ENCODE measurements around the gene ESR1.

ESR1 gene

GRCh38 chr6:152167641-152168603 is 360.4 kb downstream of the ESR1 start:
- DNase-seq (ENCODE audit: low read depth in 2 of 2, low spot score in 1 of 2), result no peak

DNA sequence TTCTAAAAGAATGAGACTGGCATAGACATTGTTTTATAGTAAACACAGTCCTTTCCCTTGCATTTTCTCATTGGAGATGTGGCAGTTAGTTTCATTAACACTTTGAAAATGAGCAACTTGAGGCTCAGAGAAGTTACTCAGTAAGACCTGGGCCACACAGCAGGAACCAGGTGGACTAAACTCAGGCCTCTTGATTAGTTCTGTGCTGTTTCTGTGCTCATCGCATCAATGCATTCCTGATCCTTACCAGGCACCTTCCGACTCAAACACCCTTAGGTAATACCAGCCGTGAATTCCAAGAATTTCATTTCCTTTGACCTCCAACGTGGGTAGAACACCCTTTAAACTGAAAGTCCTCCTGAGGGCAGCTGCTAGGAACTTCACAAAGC is 362.8 kb downstream of the ESR1 start:
- no peak for DNase-seq (ENCODE audit: low read depth in 2 of 2, low spot score in 1 of 2)

GRCh38 chr6:152170702-152171667 is 363.5 kb downstream of the ESR1 start:
- DNase-seq (ENCODE audit: low read depth in 2 of 2, low spot score in 1 of 2), result peak in 1 of 2 donors; percentile 8

- no peak for DNase-seq (ENCODE audit: low read depth in 2 of 2, low spot score in 1 of 2)
Measured at GRCh38 chr6:152173321-152173720, 365.8 kb downstream of the ESR1 start.

GRCh38 chr6:152173957-152174356 is 366.5 kb downstream of the ESR1 start:
- no peak for DNase-seq (ENCODE audit: low read depth in 2 of 2, low spot score in 1 of 2)

DNA sequence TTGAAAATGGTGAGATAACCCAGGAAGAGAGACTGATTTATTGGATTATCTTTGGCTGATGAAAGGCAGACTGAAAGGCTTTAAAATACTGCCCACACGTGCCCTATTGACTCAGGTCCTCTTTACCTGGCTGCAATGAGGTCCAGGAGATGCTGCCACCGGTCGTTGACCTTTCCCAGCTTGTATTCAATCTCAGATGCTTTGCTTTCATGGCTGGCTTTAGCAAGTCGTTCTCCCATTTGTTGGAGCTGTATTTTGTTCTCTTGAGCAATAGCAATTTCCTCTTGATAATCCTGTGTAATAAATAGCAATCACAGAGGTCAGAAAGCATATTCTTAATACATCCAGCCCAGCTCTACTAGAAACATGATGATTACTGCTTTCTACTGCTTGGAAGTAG is 368.8 kb downstream of the ESR1 start:
- DNase-seq (ENCODE audit: low read depth in 2 of 2, low spot score in 1 of 2), result no peak
